Measurements from ENCODE around the gene FGD2. TPM values are rescaled to one million over a fixed set of nuclear protein-coding genes. Genes with fewer than 3 reads are reported as not detected.

The FGD2 gene
- total RNA-seq, 5 donors from 2014 or later (not counting 1 experiment from before 2014, with no cell fraction given) = 2.8 to 11.1 (median 3.3) TPM

GRCh38 chr6:37008484-37009465 is 3.3 kb downstream of the FGD2 start:
- Histone ChIP-seq H3K4me1 (ENCODE audit: control insufficient read depth in 1 of 2, extremely low read depth in 1 of 2, insufficient read depth in 2 of 2, low read length in 2 of 2) (peaks cover 0 to 32% of the 10 kb centered on the region in 2 experiments), H3K27me3 (replicated peaks in 1 of 2; ENCODE audit: control insufficient read depth in 2 of 2, extremely low read depth in 1 of 2, insufficient read depth in 2 of 2, low read length in 1 of 2) (peaks cover 0 to 3% of the 10 kb centered on the region in 2 experiments), H3K9me3 (no peaks in the 10 kb centered on the region), H3K4me3 (ENCODE audit: control insufficient read depth in 1 of 2, extremely low read depth in 1 of 2, low read length in 1 of 2) (no peak overlapping the region), H3K36me3 (ENCODE audit: control insufficient read depth in 2 of 2, extremely low read depth in 1 of 2, insufficient read depth in 1 of 2, low read length in 1 of 2) (no peaks in the 10 kb centered on the region), H3K27ac (ENCODE audit: low read length) (no peak overlapping the region)
- ChIA-PET CTCF (no interaction called here), POLR2A (no interaction called here)
- Mint-ChIP-seq H3K36me3 (no peaks in the 10 kb centered on the region), H3K27me3 (no peaks in the 10 kb centered on the region), H3K27ac (no peak overlapping the region), H3K4me1 (peaks cover 13 to 28% (median 21%) of the 10 kb centered on the region in 3 donors), H3K4me3 (no peak overlapping the region), H3K9me3 (no peaks in the 10 kb centered on the region)
- no peak for ATAC-seq (replicated peaks in 1 of 4)
- 100% methylated on average over 7 of the region's 15 CpGs for WGBS (ENCODE audit: insufficient coverage)
- no peak for DNase-seq

GRCh38 chr6:37010402-37010892 is 5.0 kb downstream of the FGD2 start:
- Mint-ChIP-seq H3K36me3 (no peaks in the 10 kb centered on the region), H3K4me3 (no peak overlapping the region), H3K4me1 (peaks cover 12 to 23% (median 21%) of the 10 kb centered on the region in 3 donors), H3K27ac (no peak overlapping the region), H3K27me3 (no peaks in the 10 kb centered on the region), H3K9me3 (no peaks in the 10 kb centered on the region)
- ChIA-PET CTCF (interaction anchor here in 1 of 2 donors (1.3 kb wide), 1 partner anchor 22 kb away, joined by 3 read pairs; no protein-coding TSS in a partner anchor), POLR2A (no interaction called here)
- Histone ChIP-seq H3K36me3 (ENCODE audit: control insufficient read depth in 2 of 2, extremely low read depth in 1 of 2, insufficient read depth in 1 of 2, low read length in 1 of 2) (no peaks in the 10 kb centered on the region), H3K4me3 (ENCODE audit: control insufficient read depth in 1 of 2, extremely low read depth in 1 of 2, low read length in 1 of 2) (no peak overlapping the region), H3K27ac (ENCODE audit: low read length) (no peak overlapping the region), H3K27me3 (replicated peaks in 1 of 2; ENCODE audit: control insufficient read depth in 2 of 2, extremely low read depth in 1 of 2, insufficient read depth in 2 of 2, low read length in 1 of 2) (peaks cover 0 to 3% of the 10 kb centered on the region in 2 experiments), H3K4me1 (ENCODE audit: control insufficient read depth in 1 of 2, extremely low read depth in 1 of 2, insufficient read depth in 2 of 2, low read length in 2 of 2) (peaks cover 0 to 27% of the 10 kb centered on the region in 2 experiments), H3K9me3 (no peaks in the 10 kb centered on the region)
- no peak for DNase-seq
- WGBS (ENCODE audit: insufficient coverage) = 93% methylated on average over 9 of the region's 10 CpGs
- no peak for ATAC-seq (replicated peaks in 1 of 4)

GRCh38 chr6:37011656-37012378 is 6.4 kb downstream of the FGD2 start:
- Mint-ChIP-seq H3K4me3 (no peak overlapping the region), H3K36me3 (no peaks in the 10 kb centered on the region), H3K27me3 (no peaks in the 10 kb centered on the region), H3K4me1 (peaks cover 0 to 11% (median 7%) of the 10 kb centered on the region in 3 donors), H3K9me3 (no peaks in the 10 kb centered on the region), H3K27ac (no peak overlapping the region)
- Histone ChIP-seq H3K36me3 (ENCODE audit: control insufficient read depth in 2 of 2, extremely low read depth in 1 of 2, insufficient read depth in 1 of 2, low read length in 1 of 2) (no peaks in the 10 kb centered on the region), H3K9me3 (no peaks in the 10 kb centered on the region), H3K27me3 (replicated peaks in 1 of 2; ENCODE audit: control insufficient read depth in 2 of 2, extremely low read depth in 1 of 2, insufficient read depth in 2 of 2, low read length in 1 of 2) (peaks cover 0 to 3% of the 10 kb centered on the region in 2 experiments), H3K4me3 (ENCODE audit: control insufficient read depth in 1 of 2, extremely low read depth in 1 of 2, low read length in 1 of 2) (no peak overlapping the region), H3K4me1 (ENCODE audit: control insufficient read depth in 1 of 2, extremely low read depth in 1 of 2, insufficient read depth in 2 of 2, low read length in 2 of 2) (peaks cover 0 to 14% of the 10 kb centered on the region in 2 experiments), H3K27ac (ENCODE audit: low read length) (no peak overlapping the region)
- DNase-seq (no peak), ATAC-seq (replicated peaks in 1 of 4) (no peak)
- ChIA-PET CTCF (interaction anchor here (0.5 to 0.7 kb wide), 3 partner anchors 86 to 161 kb away, joined by 3 to 9 read pairs (median 3); no protein-coding TSS in a partner anchor), POLR2A (interaction anchor here in 1 of 2 donors (0.6 to 0.7 kb wide), 2 partner anchors 223 to 301 kb away, joined by 3 to 5 read pairs; no protein-coding TSS in a partner anchor)
- 95% methylated on average over 3 of the region's 11 CpGs for WGBS (ENCODE audit: insufficient coverage)

GRCh38 chr6:37013516-37014491 is 8.3 kb downstream of the FGD2 start:
- 95% methylated on average over 15 of the region's 21 CpGs for WGBS (ENCODE audit: insufficient coverage)
- Histone ChIP-seq H3K27me3 (replicated peaks in 1 of 2; ENCODE audit: control insufficient read depth in 2 of 2, extremely low read depth in 1 of 2, insufficient read depth in 2 of 2, low read length in 1 of 2) (peaks cover 0 to 1% of the 10 kb centered on the region in 2 experiments), H3K4me3 (ENCODE audit: control insufficient read depth in 1 of 2, extremely low read depth in 1 of 2, low read length in 1 of 2) (no peak overlapping the region), H3K9me3 (no peaks in the 10 kb centered on the region), H3K36me3 (ENCODE audit: control insufficient read depth in 2 of 2, extremely low read depth in 1 of 2, insufficient read depth in 1 of 2, low read length in 1 of 2) (no peaks in the 10 kb centered on the region), H3K4me1 (ENCODE audit: control insufficient read depth in 1 of 2, extremely low read depth in 1 of 2, insufficient read depth in 2 of 2, low read length in 2 of 2) (peaks cover 0 to 13% of the 10 kb centered on the region in 2 experiments), H3K27ac (ENCODE audit: low read length) (no peak overlapping the region)
- Mint-ChIP-seq H3K9me3 (no peaks in the 10 kb centered on the region), H3K4me3 (no peak overlapping the region), H3K27me3 (no peaks in the 10 kb centered on the region), H3K4me1 (peaks cover 10 to 12% (median 12%) of the 10 kb centered on the region in 3 donors), H3K27ac (no peak overlapping the region), H3K36me3 (no peaks in the 10 kb centered on the region)
- ATAC-seq (replicated peaks in 1 of 4) (no peak), DNase-seq (no peak)
- ChIA-PET POLR2A (interaction anchor here in 1 of 2 donors (0.6 kb wide), 1 partner anchor 53 kb away, joined by 4 read pairs; no protein-coding TSS in a partner anchor), CTCF (interaction anchor here in 1 of 2 donors (0.6 kb wide), 1 partner anchor 248 kb away, joined by 4 read pairs; no protein-coding TSS in a partner anchor)

GRCh38 chr6:37014667-37015066 is 9.2 kb downstream of the FGD2 start:
- ChIA-PET POLR2A (interaction anchor here in 1 of 2 donors (0.5 kb wide), 1 partner anchor 129 kb away, joined by 3 read pairs; no protein-coding TSS in a partner anchor), CTCF (no interaction called here)
- Mint-ChIP-seq H3K9me3 (no peaks in the 10 kb centered on the region), H3K27me3 (no peaks in the 10 kb centered on the region), H3K4me3 (no peak overlapping the region), H3K4me1 (peaks cover 18 to 21% (median 20%) of the 10 kb centered on the region in 3 donors), H3K27ac (no peak overlapping the region), H3K36me3 (no peaks in the 10 kb centered on the region)
- Histone ChIP-seq H3K4me3 (ENCODE audit: control insufficient read depth in 1 of 2, extremely low read depth in 1 of 2, low read length in 1 of 2) (no peak overlapping the region), H3K36me3 (ENCODE audit: control insufficient read depth in 2 of 2, extremely low read depth in 1 of 2, insufficient read depth in 1 of 2, low read length in 1 of 2) (no peaks in the 10 kb centered on the region), H3K4me1 (ENCODE audit: control insufficient read depth in 1 of 2, extremely low read depth in 1 of 2, insufficient read depth in 2 of 2, low read length in 2 of 2) (peaks cover 2 to 22% of the 10 kb centered on the region in 2 experiments), H3K9me3 (no peaks in the 10 kb centered on the region), H3K27me3 (replicated peaks in 1 of 2; ENCODE audit: control insufficient read depth in 2 of 2, extremely low read depth in 1 of 2, insufficient read depth in 2 of 2, low read length in 1 of 2) (no peaks in the 10 kb centered on the region), H3K27ac (ENCODE audit: low read length) (no peak overlapping the region)
- WGBS (ENCODE audit: insufficient coverage) = 91% methylated on average over 5 of the region's 12 CpGs
- ATAC-seq (replicated peaks in 1 of 4) = no peak
- no peak for DNase-seq
